HG03378 (cell line): ENCODE measurements around the gene PCDHA2.
"Not testable (repeated sequence)": the region's sequence is repeated elsewhere in the genome, so short reads cannot be mapped to it uniquely, and the experiment has no call there.

ENCODE experiments used
- ATAC-seq: cut with Tn5 transposase; IDR thresholded peaks from one replicate; pipeline ENCODE4 v1.9.1; 2021; ENCODE audit warnings: mild to moderate bottlenecking, moderate library complexity; ENCODE audit not compliant: unreplicated experiment

PCDHA2 gene

GRCh38 chr5:140794595-140795258, at the start of gene PCDHA2:
TSS of gene PCDHA2 (plus strand) at chr5:140794852.
- ATAC-seq, result no peak

DNA sequence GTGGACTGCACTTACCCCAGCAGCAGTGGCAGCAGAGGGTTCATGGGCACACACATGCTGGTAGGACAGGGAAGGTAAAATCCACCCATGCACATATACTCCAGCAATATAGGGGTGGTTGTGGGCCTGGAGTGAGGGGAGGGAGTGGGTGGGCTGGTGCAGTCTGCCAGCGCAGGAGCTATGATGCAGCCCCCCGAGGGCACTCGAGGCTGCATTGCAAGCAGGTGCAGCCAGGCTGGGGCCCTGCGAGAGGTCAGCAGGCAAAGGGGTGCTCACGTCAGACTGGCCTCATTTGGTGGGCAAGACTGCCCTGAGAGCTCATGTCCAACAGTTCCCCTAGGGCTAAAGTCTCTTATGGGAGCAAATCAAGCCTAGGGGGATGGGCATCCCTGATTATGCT, 41.1 kb upstream of the PCDHA2 start:
- ATAC-seq, result no peak

DNA sequence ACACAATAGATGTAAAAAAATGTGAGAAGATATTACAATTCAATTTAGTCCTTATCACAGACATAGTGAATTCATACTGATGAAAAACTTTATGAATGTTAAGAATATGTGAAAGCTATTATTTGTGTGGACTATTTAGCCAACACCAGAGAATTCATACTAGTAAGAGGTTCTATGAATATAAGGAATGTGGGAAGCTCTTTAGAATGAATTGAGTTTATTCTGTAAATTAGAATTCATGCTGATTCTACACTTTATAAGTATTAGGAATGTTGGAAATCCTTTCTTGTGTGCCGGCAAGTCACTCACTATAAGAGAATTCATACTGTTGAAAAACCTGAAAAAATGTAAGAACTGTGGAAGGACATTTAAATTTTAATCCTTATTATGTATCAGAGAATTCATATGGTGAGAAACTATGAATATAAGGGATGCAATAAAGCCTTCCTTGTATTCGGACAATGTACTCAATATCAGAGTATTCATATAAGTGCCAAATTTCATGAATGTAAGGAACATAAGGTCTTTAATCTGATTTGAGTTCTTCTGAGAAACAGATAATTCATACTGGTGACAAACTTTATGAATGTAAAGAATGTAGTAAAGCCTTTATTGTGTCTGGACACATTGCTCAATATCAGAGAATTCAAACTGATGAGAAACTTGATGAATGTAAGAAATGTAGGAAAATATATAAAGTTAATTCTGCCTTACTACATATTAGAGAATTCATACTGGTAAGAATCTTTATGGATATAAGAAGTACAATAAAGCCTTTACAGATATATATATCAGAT, 30.3 kb upstream of the PCDHA2 start:
- no peak for ATAC-seq

GRCh38 chr5:140767444-140767843, 27.2 kb upstream of the PCDHA2 start:
- no peak for ATAC-seq

DNA sequence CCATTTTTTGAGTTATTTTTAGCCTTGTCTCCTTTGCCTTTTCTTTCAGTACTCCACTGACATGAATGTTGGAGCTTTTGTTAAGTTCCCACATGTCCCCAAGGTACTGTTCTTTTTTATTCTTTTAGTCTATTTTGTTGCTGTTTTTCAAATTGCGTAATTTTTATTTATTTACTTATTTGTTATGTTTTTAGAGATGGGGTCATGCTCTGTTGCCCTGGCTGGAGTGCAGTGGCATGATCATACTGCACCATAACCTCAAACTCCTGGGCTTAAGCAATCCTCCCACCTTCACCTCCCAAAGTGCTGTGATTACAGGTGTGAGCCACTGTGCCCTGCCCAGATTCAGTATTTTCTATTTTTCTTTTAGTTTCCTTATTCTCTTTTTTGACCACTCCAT, 14.1 kb upstream of the PCDHA2 start:
- no peak for ATAC-seq

DNA sequence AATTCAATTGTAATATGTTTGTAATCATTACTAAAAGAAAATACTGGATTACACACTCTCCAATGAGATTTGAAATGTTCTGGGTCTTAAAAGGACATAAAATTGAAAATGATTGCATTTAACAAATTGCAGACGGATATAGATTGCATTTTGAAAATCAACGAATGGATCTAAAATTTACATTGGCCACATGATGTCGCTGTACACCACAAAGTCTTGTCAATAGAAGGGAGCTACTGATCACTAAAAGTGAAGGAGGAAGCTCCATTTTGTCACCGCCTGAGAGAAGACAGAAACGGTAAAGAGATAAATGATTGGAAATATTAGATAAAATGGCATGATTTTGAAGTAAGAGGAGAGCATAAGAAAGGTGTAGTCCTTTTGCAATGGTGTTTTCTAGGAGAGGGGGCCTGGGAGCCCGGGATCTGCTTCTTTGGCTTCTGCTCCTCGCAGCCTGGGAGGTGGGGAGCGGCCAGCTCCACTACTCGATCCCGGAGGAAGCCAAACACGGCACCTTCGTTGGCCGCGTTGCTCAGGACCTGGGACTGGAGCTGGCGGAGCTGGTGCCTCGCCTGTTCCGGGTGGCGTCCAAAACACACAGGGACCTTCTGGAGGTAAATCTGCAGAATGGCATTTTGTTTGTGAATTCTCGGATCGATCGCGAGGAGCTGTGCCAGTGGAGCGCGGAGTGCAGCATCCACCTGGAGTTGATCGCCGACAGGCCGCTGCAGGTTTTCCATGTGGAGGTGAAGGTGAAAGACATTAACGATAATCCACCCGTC, 8.6 kb upstream of the PCDHA2 start, which contains the start of gene PCDHA1:
Gene PCDHA1, plus strand, starts transcription at position 236 of the 782 bp plus-strand sequence.
- no peak for ATAC-seq

DNA sequence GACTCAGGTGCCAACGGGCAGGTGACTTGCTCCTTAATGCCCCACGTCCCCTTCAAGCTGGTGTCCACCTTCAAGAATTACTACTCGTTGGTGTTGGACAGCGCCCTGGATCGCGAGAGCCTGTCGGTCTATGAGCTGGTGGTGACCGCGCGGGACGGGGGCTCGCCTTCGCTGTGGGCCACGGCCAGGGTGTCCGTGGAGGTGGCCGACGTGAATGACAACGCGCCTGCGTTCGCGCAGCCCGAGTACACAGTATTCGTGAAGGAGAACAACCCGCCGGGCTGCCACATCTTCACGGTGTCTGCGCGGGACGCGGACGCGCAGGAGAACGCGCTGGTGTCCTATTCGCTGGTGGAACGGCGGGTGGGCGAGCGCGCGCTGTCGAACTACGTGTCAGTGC, 7.2 kb upstream of the PCDHA2 start:
- ATAC-seq, result not testable (repeated sequence)

- not testable (repeated sequence) for ATAC-seq
These were observed 6.7 kb upstream of the PCDHA2 start for GRCh38 chr5:140787849-140788504.

DNA sequence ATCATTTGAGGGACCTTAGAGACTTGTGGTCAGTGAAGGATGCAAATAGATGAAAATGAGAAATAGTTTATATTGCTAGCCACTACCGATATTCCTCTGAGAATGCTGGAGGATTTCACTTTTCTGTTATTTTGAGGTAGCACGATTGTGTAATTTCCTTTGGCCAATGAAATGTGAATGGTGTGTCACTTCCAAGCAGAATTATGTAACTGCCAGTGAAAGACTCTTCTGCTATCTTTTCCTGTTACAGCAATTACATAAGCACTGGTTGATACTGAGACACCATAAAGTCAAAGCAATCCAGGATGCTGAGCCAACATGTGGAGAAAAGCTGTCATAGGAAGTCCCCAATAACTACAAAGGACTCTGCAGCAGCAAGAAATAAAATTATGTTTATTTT, 3.6 kb upstream of the PCDHA2 start:
- ATAC-seq, result no peak

DNA sequence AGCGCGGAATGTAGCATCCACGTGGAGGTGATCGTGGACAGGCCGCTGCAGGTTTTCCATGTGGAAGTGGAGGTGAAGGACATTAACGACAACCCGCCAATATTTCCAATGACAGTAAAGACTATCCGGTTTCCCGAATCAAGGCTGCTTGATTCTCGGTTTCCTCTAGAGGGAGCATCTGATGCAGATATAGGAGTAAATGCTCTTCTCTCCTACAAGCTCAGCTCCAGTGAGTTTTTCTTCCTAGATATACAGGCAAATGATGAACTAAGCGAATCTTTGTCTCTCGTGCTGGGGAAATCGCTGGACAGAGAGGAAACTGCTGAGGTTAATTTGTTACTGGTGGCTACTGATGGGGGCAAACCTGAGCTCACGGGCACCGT, 598 bp downstream of the PCDHA2 start:
- ATAC-seq, result no peak

- not testable (repeated sequence) for ATAC-seq
These were observed 1.5 kb downstream of the PCDHA2 start for GRCh38 chr5:140796072-140796717.

DNA sequence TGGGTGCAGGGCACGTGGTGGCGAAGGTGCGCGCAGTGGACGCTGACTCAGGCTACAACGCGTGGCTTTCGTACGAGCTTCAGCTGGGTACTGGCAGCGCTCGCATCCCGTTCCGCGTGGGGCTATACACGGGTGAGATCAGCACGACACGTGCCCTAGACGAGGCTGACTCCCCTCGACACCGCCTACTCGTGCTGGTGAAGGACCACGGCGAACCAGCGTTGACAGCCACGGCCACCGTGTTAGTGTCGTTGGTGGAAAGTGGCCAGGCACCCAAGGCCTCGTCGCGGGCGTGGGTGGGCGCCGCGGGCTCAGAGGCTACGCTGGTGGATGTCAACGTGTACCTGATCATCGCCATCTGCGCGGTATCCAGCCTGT, 2.1 kb downstream of the PCDHA2 start:
- no peak for ATAC-seq

DNA sequence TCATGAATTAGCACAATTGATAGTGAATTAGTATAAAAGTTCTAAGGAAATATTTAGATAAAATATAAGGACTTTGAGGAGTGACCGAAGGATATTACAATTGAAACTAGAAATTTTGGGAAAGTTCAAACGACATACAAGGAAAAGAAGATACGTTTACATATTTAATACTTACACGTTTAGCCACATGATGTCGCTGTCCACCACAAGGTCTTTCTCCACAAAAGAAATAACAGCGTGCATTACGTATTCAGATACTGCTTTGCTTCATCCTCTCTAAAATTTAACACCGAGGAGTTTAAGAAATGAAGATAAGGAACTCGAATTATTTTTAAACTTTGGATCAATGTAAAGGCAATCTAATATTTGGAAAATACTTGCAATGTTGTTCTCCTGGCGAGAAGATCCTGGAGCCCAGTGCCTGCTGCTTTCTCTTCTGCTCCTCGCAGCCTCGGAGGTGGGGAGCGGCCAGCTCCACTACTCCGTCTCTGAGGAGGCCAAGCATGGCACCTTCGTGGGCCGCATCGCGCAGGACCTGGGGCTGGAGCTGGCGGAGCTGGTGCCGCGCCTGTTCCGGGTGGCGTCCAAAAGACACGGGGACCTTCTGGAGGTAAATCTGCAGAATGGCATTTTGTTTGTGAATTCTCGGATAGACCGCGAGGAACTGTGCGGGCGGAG, 6.3 kb downstream of the PCDHA2 start, which contains the start of gene PCDHA3:
Gene PCDHA3, plus strand, starts transcription at position 242 of the 678 bp plus-strand sequence.
- no peak for ATAC-seq

GRCh38 chr5:140801494-140801841, 6.8 kb downstream of the PCDHA2 start:
- no peak for ATAC-seq

DNA sequence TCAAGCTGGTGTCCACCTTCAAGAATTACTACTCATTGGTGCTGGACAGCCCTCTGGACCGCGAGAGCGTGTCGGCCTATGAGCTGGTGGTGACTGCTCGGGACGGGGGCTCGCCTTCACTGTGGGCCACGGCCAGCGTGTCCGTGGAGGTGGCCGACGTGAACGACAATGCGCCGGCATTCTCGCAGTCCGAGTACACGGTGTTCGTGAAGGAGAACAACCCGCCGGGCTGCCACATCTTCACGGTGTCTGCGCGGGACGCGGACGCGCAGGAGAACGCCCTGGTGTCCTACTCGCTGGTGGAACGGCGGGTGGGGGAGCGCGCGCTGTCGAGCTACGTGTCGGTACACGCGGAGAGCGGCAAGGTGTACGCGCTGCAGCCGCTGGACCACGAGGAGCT, 7.7 kb downstream of the PCDHA2 start:
- ATAC-seq, result not testable (repeated sequence)

DNA sequence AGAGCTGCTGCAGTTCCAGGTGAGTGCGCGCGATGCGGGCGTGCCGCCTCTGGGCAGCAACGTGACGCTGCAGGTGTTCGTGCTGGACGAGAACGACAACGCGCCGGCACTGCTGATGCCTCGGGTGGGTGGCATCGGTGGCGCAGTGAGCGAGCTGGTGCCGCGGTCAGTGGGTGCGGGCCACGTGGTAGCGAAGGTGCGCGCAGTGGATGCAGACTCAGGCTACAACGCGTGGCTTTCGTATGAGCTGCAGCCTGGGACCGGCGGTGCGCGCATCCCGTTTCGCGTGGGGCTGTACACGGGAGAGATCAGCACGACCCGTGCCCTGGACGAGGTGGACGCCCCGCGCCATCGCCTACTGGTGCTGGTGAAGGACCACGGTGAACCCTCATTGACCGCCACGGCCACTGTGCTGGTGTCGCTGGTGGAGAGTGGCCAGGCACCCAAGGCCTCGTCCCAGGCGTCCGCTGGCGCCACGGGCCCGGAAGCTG, 8.2 kb downstream of the PCDHA2 start:
- no peak for ATAC-seq

DNA sequence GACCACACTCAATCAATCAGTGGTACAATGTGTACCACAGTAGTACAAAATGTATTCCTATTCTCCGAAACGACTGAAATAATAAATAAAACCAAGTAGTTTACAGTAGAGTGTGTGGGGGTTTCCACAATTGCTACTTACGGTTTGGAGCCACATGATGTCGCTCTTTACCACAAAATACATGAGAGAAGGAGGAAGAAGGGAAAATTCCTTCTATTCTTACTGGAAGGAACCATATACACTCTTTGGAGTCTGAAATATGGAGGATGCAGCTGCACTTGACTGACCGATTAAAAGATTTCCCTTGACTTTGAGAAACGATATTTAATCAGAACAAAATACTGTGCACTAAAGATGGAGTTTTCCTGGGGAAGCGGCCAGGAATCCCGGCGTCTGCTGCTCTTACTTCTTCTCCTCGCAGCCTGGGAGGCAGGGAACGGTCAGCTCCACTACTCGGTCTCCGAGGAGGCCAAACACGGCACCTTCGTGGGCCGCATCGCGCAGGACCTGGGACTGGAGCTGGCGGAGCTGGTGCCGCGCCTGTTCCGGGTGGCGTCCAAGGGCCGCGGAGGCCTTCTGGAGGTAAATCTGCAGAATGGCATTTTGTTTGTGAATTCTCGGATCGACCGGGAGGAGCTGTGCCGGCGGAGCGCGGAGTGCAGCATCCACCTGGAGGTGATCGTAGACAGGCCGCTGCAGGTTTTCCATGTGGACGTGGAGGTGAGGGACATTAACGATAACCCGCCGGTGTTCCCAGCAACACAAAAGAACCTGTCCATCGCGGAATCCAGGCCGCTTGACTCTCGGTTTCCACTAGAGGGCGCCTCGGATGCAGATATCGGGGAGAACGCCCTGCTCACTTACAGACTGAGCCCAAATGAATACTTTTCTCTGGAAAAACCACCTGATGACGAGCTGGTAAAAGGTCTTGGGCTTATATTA, 12.5 kb downstream of the PCDHA2 start, which contains the start of gene PCDHA4:
Gene PCDHA4, plus strand, starts transcription at position 235 of the 942 bp plus-strand sequence.
- no peak for ATAC-seq

DNA sequence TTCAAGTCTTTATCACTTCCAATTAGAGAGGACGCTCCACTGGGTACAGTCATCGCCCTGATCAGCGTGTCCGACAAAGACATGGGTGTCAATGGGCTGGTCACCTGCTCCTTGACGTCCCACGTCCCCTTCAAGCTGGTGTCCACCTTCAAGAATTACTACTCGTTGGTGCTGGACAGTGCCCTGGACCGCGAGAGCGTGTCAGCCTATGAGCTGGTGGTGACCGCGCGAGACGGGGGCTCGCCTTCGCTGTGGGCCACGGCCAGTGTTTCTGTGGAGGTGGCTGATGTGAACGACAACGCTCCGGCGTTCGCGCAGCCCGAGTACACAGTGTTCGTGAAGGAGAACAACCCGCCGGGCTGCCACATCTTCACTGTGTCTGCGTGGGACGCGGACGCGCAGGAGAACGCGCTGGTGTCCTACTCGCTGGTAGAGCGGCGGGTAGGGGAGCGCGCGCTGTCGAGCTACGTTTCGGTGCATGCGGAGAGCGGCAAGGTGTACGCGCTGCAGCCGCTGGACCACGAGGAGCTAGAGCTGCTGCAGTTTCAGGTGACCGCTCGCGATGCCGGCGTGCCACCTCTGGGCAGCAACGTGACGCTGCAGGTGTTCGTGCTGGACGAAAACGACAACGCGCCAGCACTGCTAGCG, 13.7 kb downstream of the PCDHA2 start:
- ATAC-seq, result not testable (repeated sequence)
